Caco-2 (cell line): ENCODE data around the gene RAB11FIP5. TPM values are rescaled to one million over a fixed set of nuclear protein-coding genes. Genes with fewer than 3 reads are reported as not detected.

Source experiments
- BruUV-seq: library from RNA; stranded (reverse); fragments of 400-500 nt; replicated peaks from 2 replicates; lab custom pipeline; 2021; lab: Mats Ljungman, UMichigan
- CTCF ChIA-PET: fragments of 300-600 bp; sonication (Branson Sonifier 250); formaldehyde crosslinking; loops from one replicate; lab custom pipeline; 2022; ENCODE audit warnings: antibody characterized with exemption; lab: Charles Lee
- POLR2A ChIA-PET: fragments of 300-600 bp; sonication (Branson Sonifier 250); formaldehyde crosslinking; loops from one replicate; lab custom pipeline; 2022; ENCODE audit warnings: antibody characterized with exemption; lab: Charles Lee
- DNase-seq, 2 experiments: peaks; one replicate each; pipeline versions ENCODE4 v3.0.0 to v3.0.0-alpha.2; 2020 to 2022
- H3K27me3 ChIP-seq: replicated peaks from 2 replicates; pipeline ENCODE4 v1.6.0; 2011; ENCODE audit warnings: low read length; ENCODE audit not compliant: control insufficient read depth, insufficient read depth
- H3K36me3 ChIP-seq: 2 replicates; pipeline ENCODE4 v1.5.1; 2011; ENCODE audit warnings: low read length; ENCODE audit not compliant: control insufficient read depth, insufficient read depth
- H3K4me1 ChIP-seq: fragments of 250-450 bp; sonication (Bioruptor Pico); 2 replicates; pipeline ENCODE4 v1.5.1; 2020; ENCODE audit warnings: mild to moderate bottlenecking
- H3K4me3 ChIP-seq: 2 replicates; pipeline ENCODE4 v1.5.1; 2011; ENCODE audit warnings: low read depth, mild to moderate bottlenecking, control low read depth, low read length
- H3K9me3 ChIP-seq: fragments of 250-450 bp; sonication (Bioruptor Pico); 2 replicates; pipeline ENCODE4 v1.5.1; 2020; ENCODE audit warnings: mild to moderate bottlenecking, moderate library complexity
- H3K27ac Mint-ChIP-seq: one replicate; pipeline ENCODE4 v1.8.0; 2022; ENCODE audit warnings: mixed read lengths; ENCODE audit not compliant: unreplicated experiment
- H3K27me3 Mint-ChIP-seq: one replicate; pipeline ENCODE4 v1.8.0; 2022; ENCODE audit warnings: mixed read lengths; ENCODE audit not compliant: insufficient read depth, unreplicated experiment
- H3K36me3 Mint-ChIP-seq: one replicate; pipeline ENCODE4 v1.8.0; 2022; ENCODE audit warnings: mild to moderate bottlenecking, mixed read lengths; ENCODE audit not compliant: insufficient read depth, unreplicated experiment
- H3K4me1 Mint-ChIP-seq: one replicate; pipeline ENCODE4 v1.8.0; 2022; ENCODE audit warnings: low read depth, mixed read lengths; ENCODE audit not compliant: unreplicated experiment
- H3K4me3 Mint-ChIP-seq: one replicate; pipeline ENCODE4 v1.8.0; 2022; ENCODE audit warnings: mild to moderate bottlenecking, moderate library complexity, mixed read lengths; ENCODE audit not compliant: unreplicated experiment
- H3K9me3 Mint-ChIP-seq: one replicate; pipeline ENCODE4 v1.8.0; 2022; ENCODE audit warnings: mixed read lengths; ENCODE audit not compliant: unreplicated experiment
- CTCF ChIP-seq, 2 experiments: fragments of 200-600 bp in 1 of 2; IDR thresholded peaks; 1 replicate in 1 of 2; 2 replicates in 1 of 2; pipeline versions ENCODE4 v1.5.1 to v1.8.0; 2011 to 2022; ENCODE audit warnings: antibody characterized with exemption in 1 of 2, control low read depth in 1 of 2, inconsistent platforms in 1 of 2, low read depth in 1 of 2, low read length in 1 of 2, mild to moderate bottlenecking in 1 of 2, moderate library complexity in 1 of 2; ENCODE audit not compliant: insufficient read depth in 1 of 2, severe bottlenecking in 1 of 2, unreplicated experiment in 1 of 2
- intact Hi-C: fragments of 100-400 bp; cut with micrococcal nuclease; formaldehyde crosslinking; loops from one replicate; pipeline ENCODE4 v1.10.0; 2022; ENCODE audit not compliant: unreplicated experiment
- total RNA-seq: library from RNA; stranded (reverse); gene quantifications from 2 replicates; pipeline ENCODE4 v1.2.3, GENCODE V29; 2022

RAB11FIP5 gene
- total RNA-seq, 1 experiment from 2014 or later = 17.3 TPM

- Histone ChIP-seq H3K9me3 (no peaks in the 10 kb centered on the region), H3K4me1 (peaks cover 40% of the 10 kb centered on the region), H3K4me3 (no peak overlapping the region), H3K36me3 (no peaks in the 10 kb centered on the region), H3K27me3 (no peaks in the 10 kb centered on the region)
- POLR2A ChIA-PET = interaction anchor here (1.0 kb wide), 1 partner anchor 38 kb away, joined by 5 read pairs; the partner anchor contains the start of gene SFXN5
- peaks cover 33% of the 10 kb centered on the region for H3K4me1 Mint-ChIP-seq
- no peaks in the 10 kb centered on the region for H3K36me3 Mint-ChIP-seq
- no peaks in the 10 kb centered on the region for H3K9me3 Mint-ChIP-seq
- CTCF ChIA-PET = interaction anchor here (0.6 kb wide), 1 partner anchor 28 kb away, joined by 3 read pairs; no protein-coding TSS in a partner anchor
- DNase-seq = no peak
- no TSS peak for BruUV-seq
- H3K27ac Mint-ChIP-seq = peak overlapping the region; percentile 45
- H3K4me3 Mint-ChIP-seq = no peak overlapping the region
- H3K27me3 Mint-ChIP-seq = no peaks in the 10 kb centered on the region
- intact Hi-C loops = loop anchor here (2.0 kb wide), 1 partner anchor 40 kb away; no protein-coding TSS in a partner anchor
- no peak for TF ChIP-seq CTCF (IDR thresholded peaks at IDR 0.05; ENCODE audit: insufficient read depth in 1 of 2, low read depth in 1 of 2, low read length in 1 of 2, severe bottlenecking in 1 of 2, unreplicated experiment in 1 of 2)
Observed at GRCh38 chr2:73033142-73033765, 79.5 kb downstream of the RAB11FIP5 start.

DNA sequence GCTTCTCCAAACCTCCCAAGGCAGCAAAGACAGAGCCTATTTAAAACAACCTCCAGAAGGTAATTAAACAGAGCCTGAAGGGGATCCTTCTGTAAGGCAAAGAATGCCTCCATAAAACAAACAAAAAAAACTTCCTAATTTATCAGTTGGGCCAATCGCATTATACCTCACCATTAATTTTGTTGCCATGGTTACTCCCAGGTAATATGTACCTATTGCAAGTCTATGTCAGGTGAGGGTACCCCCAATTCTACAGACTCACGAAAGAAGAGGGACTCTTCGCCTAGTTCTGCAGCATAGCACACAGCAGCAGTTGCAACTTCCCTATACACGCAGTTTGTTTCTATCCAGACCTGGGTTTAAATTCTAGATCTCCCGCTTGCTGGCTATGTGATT lies 80.0 kb downstream of the RAB11FIP5 start:
- DNase-seq = no peak
- H3K9me3 ChIP-seq = no peaks in the 10 kb centered on the region
- H3K4me1 Mint-ChIP-seq = peaks cover 33% of the 10 kb centered on the region
- H3K4me1 ChIP-seq = peaks cover 40% of the 10 kb centered on the region
- no peaks in the 10 kb centered on the region for H3K36me3 Mint-ChIP-seq
- peak overlapping the region; percentile 72 for H3K4me3 Mint-ChIP-seq
- ChIA-PET POLR2A (interaction anchor here (0.7 to 1.4 kb wide), 3 partner anchors 24 to 201 kb away, joined by 3 to 5 read pairs (median 4); partner anchors contain the start of genes PRADC1 and SFXN5), CTCF (interaction anchor here (0.6 to 1.6 kb wide), 4 partner anchors 28 to 159 kb away, joined by 3 read pairs; no protein-coding TSS in a partner anchor)
- no peaks in the 10 kb centered on the region for H3K27me3 ChIP-seq
- H3K9me3 Mint-ChIP-seq = no peaks in the 10 kb centered on the region
- peak overlapping the region; percentile 45 for H3K27ac Mint-ChIP-seq
- H3K36me3 ChIP-seq = no peaks in the 10 kb centered on the region
- no peak for TF ChIP-seq CTCF (IDR thresholded peaks at IDR 0.05; ENCODE audit: insufficient read depth in 1 of 2, low read depth in 1 of 2, low read length in 1 of 2, severe bottlenecking in 1 of 2, unreplicated experiment in 1 of 2)
- no peaks in the 10 kb centered on the region for H3K27me3 Mint-ChIP-seq
- H3K4me3 ChIP-seq = no peak overlapping the region
- no TSS peak for BruUV-seq
- intact Hi-C loops = loop anchor here (1.0 to 2.0 kb wide), 4 partner anchors 11 to 40 kb away; partner anchors contain the start of gene SFXN5
